Measurements from ENCODE around the gene RASGRF2.

Gene RASGRF2

GRCh38 chr5:81219389-81219788, 259.2 kb downstream of the RASGRF2 start:
- DNase-seq: no peak
- no peak for TF ChIP-seq GATA1 (IDR thresholded peaks at IDR 0.05; ENCODE audit: low read depth, low read length)
- no peak for TF ChIP-seq POLR2A (IDR thresholded peaks at IDR 0.05; ENCODE audit: low read length)

- no peak for DNase-seq
- TF ChIP-seq GATA1 (IDR thresholded peaks at IDR 0.05; ENCODE audit: low read depth, low read length) (no peak), POLR2A (IDR thresholded peaks at IDR 0.05; ENCODE audit: low read length) (no peak)
Observed at GRCh38 chr5:81222285-81222684, 262.1 kb downstream of the RASGRF2 start.

- DNase-seq: no peak
- no peak for TF ChIP-seq POLR2A (IDR thresholded peaks at IDR 0.05; ENCODE audit: low read length)
- TF ChIP-seq GATA1 (IDR thresholded peaks at IDR 0.05; ENCODE audit: low read depth, low read length): no peak
Observed at GRCh38 chr5:81225463-81225862, 265.3 kb downstream of the RASGRF2 start.

- TF ChIP-seq GATA1 (IDR thresholded peaks at IDR 0.05; ENCODE audit: low read depth, low read length): no peak
- TF ChIP-seq POLR2A (IDR thresholded peaks at IDR 0.05; ENCODE audit: low read length): no peak
Observed at GRCh38 chr5:81226286-81226685, 266.1 kb downstream of the RASGRF2 start.

GRCh38 chr5:81226949-81227348, 266.8 kb downstream of the RASGRF2 start:
- TF ChIP-seq POLR2A (IDR thresholded peaks at IDR 0.05; ENCODE audit: low read length) (no peak), GATA1 (IDR thresholded peaks at IDR 0.05; ENCODE audit: low read depth, low read length) (no peak)
- no peak for DNase-seq

More at GRCh38 chr5:81226286-81226685, 266.1 kb downstream of the RASGRF2 start:
- no peak for DNase-seq

- TF ChIP-seq GATA1 (IDR thresholded peaks at IDR 0.05; ENCODE audit: low read depth, low read length) (no peak), POLR2A (IDR thresholded peaks at IDR 0.05; ENCODE audit: low read length) (no peak)
- DNase-seq: no peak
Observed at GRCh38 chr5:81228084-81228483, 267.9 kb downstream of the RASGRF2 start.

GRCh38 chr5:81230416-81230815, 270.3 kb downstream of the RASGRF2 start:
- no peak for TF ChIP-seq GATA1 (IDR thresholded peaks at IDR 0.05; ENCODE audit: low read depth, low read length)
- no peak for TF ChIP-seq POLR2A (IDR thresholded peaks at IDR 0.05; ENCODE audit: low read length)
- DNase-seq: no peak

GRCh38 chr5:81232464-81233079, 272.4 kb downstream of the RASGRF2 start:
- DNase-seq: no peak
- no peak for TF ChIP-seq GATA1 (IDR thresholded peaks at IDR 0.05; ENCODE audit: low read depth, low read length)
- TF ChIP-seq POLR2A (IDR thresholded peaks at IDR 0.05; ENCODE audit: low read length): no peak

GRCh38 chr5:81233080-81233634, 273.0 kb downstream of the RASGRF2 start, which contains the start of gene CKMT2:
Gene CKMT2, plus strand, starts transcription at chr5:81233322. Its CDS starts 17,811 bp downstream, at chr5:81251133.
- DNase-seq: no peak
- TF ChIP-seq POLR2A (IDR thresholded peaks at IDR 0.05; ENCODE audit: low read length): no peak
- no peak for TF ChIP-seq GATA1 (IDR thresholded peaks at IDR 0.05; ENCODE audit: low read depth, low read length)

GRCh38 chr5:81234299-81234698, 274.1 kb downstream of the RASGRF2 start:
- TF ChIP-seq GATA1 (IDR thresholded peaks at IDR 0.05; ENCODE audit: low read depth, low read length): no peak
- TF ChIP-seq POLR2A (IDR thresholded peaks at IDR 0.05; ENCODE audit: low read length): no peak

GRCh38 chr5:81234801-81235200, 274.6 kb downstream of the RASGRF2 start:
- no peak for TF ChIP-seq POLR2A (IDR thresholded peaks at IDR 0.05; ENCODE audit: low read length)
- no peak for TF ChIP-seq GATA1 (IDR thresholded peaks at IDR 0.05; ENCODE audit: low read depth, low read length)
- no peak for DNase-seq

More at GRCh38 chr5:81234299-81234698, 274.1 kb downstream of the RASGRF2 start:
- no peak for DNase-seq

GRCh38 chr5:81235287-81236072, 275.3 kb downstream of the RASGRF2 start:
- DNase-seq: no peak
- TF ChIP-seq POLR2A (IDR thresholded peaks at IDR 0.05; ENCODE audit: low read length) (no peak), GATA1 (IDR thresholded peaks at IDR 0.05; ENCODE audit: low read depth, low read length) (no peak)

GRCh38 chr5:81238460-81238859, 278.3 kb downstream of the RASGRF2 start:
- TF ChIP-seq GATA1 (IDR thresholded peaks at IDR 0.05; ENCODE audit: low read depth, low read length): no peak
- no peak for TF ChIP-seq POLR2A (IDR thresholded peaks at IDR 0.05; ENCODE audit: low read length)
- no peak for DNase-seq

GRCh38 chr5:81239613-81240012, 279.4 kb downstream of the RASGRF2 start:
- no peak for TF ChIP-seq GATA1 (IDR thresholded peaks at IDR 0.05; ENCODE audit: low read depth, low read length)
- TF ChIP-seq POLR2A (IDR thresholded peaks at IDR 0.05; ENCODE audit: low read length): no peak
- no peak for DNase-seq
